Glomerular endothelial cell (primary cell): ENCODE measurements around the gene YY1AP1. TPM values are rescaled to one million over a fixed set of nuclear protein-coding genes. Genes with fewer than 3 reads are reported as not detected.
"Not testable (repeated sequence)": the region's sequence is repeated elsewhere in the genome, so short reads cannot be mapped to it uniquely, and the experiment has no call there.

Experiments
- DNase-seq: peaks from one replicate; pipeline ENCODE4 v3.0.0-alpha.2; 2011; ENCODE audit warnings: low read depth, low spot score; ENCODE audit errors: extremely low read depth
- total RNA-seq: library from RNA; depleted of rRNA; stranded (reverse); fragments of >200 nt; gene quantifications from 2 replicates; pipeline ENCODE4 v1.2.3, GENCODE V29; 2015

Gene YY1AP1, protein sequence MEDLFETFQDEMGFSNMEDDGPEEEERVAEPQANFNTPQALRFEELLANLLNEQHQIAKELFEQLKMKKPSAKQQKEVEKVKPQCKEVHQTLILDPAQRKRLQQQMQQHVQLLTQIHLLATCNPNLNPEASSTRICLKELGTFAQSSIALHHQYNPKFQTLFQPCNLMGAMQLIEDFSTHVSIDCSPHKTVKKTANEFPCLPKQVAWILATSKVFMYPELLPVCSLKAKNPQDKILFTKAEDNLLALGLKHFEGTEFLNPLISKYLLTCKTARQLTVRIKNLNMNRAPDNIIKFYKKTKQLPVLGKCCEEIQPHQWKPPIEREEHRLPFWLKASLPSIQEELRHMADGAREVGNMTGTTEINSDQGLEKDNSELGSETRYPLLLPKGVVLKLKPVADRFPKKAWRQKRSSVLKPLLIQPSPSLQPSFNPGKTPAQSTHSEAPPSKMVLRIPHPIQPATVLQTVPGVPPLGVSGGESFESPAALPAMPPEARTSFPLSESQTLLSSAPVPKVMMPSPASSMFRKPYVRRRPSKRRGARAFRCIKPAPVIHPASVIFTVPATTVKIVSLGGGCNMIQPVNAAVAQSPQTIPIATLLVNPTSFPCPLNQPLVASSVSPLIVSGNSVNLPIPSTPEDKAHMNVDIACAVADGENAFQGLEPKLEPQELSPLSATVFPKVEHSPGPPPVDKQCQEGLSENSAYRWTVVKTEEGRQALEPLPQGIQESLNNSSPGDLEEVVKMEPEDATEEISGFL
- 19.8 and 42.1 TPM in 2 replicates for total RNA-seq

DNA sequence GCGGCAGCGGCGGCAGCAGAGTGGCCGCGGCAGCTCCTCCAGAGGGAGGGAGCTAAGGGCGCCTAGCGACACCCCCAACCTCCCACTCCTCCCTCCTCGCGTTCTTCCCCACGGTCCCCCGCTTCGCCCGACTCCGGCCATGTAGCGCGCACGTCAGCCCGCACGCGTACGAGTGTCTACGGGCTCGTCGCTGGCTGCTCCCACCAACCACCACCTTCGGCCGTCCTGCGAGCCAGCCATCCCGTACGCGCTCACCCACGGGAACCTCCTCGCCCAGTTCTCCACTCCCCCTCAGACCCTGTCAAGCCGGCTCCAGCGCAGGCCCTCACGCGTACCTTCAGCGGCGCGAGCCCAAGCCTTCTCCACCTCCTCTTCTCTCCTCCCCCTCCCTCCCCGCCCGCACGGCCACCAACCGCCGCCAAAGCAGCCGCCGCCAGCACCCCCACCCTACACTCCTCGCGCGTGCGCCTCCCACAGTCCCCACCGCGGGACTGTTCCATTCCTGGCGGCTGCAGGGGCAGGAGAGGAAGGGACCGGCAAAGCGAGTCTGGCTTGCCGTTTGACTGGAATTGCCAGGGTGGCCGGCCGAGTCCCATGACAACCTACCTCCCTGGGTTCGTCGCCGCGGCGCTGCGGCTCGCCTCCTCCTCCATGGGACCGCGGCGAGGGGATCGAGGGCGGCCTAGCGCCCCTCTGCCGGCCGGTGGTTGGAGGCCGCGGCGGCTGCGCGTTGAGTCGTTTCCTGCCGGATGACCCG lies at the start of gene YY1AP1:
Gene YY1AP1 (minus strand): TSS at position 451 of the 757 bp plus-strand sequence. CDS start 8,338 bp downstream, outside the sequence.
- peak; percentile 29 for DNase-seq

DNA sequence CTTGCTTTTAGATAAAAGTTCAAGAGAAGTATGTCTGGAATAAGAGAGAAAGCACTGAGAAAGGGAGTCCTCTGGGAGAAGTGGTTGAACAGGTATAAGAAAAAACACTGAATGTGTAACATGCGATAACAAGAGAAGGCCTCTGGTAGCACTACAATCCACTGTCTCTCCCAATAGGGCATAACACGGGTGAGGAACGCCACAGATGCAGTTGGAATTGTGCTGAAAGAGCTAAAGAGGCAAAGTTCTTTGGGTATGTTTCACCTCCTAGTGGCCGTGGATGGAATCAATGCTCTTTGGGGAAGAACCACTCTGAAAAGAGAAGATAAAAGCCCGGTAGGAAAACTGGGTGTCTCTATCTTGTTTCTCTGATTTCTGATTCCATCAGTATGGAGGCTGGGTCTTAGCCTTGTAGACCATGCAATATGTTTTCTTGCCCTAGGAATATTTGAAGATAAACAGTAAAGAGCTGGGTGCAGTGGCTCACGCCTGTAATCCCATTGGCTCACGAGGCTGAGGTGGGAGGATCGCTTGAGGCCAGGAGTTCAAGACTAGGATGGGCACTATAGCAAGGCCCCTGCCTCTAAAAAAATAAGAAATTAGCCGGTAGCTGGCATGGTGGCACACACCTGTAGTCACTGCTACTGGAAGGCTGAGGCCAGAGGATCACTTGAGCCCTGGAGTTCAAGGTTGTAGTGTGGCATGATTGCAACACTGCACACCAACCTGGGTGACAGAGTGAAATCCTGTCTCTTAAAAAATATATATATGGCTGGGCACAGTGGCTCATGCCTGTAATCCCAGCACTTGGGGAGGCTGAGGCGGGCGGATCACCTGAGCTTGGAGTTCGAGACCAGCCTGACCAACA lies 40.7 kb upstream of the YY1AP1 start:
- DNase-seq, result peak; percentile 33

DNA sequence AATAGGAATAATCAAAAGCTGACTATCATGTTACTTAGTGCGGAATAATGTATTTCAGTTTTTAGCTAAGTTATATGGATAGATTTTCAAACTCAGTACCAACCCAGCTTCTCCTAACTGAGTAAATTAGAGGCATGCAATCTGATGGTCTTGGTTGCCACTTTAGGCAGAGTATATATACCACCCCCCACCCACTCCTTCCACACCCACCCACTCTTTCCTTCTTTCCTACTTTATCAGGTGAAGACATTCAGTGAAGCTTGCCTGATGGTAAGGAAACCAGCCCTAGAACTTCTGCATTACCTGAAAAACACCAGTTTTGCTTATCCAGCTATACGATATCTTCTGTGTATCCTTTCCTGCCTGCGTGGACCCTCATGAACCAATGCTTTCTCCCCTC lies 36.6 kb upstream of the YY1AP1 start:
- DNase-seq, result no peak

DNA sequence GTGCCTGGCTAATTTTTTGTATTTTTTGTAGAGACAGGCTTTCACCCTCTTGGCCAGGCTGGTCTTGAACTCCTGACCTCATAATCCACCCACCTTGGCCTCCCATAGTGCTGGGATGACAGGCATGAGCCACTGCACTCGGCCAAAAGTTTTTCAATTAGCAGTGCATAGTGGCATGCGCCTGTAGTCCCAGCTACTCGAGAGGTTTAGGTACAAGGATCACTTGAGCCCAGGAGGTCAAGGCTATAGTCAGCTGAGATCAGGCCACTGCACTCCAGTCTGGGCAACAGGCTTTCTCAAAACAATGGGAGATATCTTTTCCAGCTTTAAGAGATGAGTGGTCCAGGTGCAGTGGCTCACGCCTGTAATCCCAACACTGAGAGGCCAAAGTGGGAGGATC lies 31.1 kb upstream of the YY1AP1 start:
- no peak for DNase-seq

DNA sequence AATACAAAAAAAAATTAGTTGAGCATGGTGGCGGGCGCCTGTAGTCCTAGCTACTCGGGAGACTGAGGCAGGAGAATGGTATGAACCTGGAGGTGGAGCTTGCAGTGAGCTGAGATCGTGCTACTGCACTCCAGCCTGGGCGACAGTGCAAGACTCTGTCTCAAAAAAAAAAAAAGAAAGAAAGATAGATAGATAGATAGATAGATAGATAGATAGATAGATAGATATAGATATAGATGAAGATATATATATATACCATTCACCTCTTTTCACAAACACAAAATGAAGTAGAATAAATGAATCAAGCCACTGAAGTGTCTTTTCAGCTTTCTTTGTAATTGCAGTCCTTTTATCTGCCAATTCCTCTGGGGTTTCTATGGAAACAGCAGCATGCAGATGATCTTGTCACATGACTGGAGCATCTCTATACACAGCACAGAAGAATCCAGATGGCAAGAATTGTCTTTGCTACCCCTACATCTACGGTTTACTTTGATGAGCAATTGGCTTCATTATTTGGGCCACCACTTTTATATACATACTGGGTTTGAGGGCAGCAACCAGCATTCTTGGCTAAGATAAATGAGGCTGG lies 30.0 kb upstream of the YY1AP1 start:
- not testable (repeated sequence) for DNase-seq

DNA sequence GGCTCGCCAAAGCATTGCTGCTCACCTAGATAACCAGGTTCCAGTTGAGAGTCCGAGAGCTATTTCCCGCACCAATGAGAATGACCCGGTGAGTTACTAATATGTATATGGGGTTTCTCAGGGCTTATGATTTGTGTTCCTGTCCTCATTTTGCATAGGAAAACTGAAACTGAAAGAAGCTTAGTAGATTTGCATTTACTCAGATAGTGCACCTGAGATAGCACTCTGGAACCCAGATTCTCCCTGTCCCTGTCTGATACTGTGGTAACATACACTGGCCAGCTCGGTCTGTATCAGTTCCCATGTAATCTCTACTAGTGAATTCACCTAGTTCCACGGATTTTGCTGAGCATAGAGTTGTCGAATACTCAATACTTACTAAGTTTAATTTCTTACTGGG lies 28.5 kb upstream of the YY1AP1 start:
- DNase-seq, result no peak

DNA sequence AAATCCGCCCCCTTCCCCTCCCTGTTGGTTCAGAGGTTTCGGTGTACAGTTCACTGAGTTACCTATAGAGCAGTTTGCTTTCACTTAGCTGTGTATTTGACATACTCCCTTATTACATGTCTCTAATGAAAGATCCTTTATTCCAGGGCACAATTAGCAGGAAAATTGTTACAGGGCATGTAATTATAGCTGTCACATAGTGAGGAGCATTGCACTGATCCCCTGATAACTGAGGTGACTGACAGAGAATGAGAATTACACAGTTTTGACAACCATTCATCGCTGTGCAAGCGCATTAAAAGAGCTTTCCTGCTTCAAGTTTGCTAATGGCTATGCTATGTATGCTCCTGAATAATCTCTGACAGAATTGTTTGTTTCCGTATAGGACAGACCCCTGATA lies 27.2 kb upstream of the YY1AP1 start:
- DNase-seq, result no peak

DNA sequence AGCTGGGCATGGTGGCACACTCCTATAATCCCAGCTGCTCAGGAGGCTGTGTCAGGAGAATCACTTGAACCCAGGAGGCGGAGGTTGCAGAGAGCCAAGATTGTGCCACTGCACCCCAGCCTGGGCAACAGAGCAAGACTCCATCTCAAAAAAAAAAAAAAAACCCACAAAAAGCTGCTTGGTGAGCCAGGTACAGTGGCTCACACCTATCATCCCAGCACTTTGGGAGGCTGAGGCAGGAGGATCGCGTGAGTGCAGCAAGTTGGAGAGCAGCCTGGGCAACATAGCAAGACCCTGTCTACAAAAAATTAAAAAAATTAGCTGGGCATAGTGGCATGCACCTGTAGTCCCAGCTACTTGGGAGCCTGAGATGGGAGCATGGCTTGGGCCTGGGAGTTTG lies 26.5 kb upstream of the YY1AP1 start:
- DNase-seq, result not testable (repeated sequence)

DNA sequence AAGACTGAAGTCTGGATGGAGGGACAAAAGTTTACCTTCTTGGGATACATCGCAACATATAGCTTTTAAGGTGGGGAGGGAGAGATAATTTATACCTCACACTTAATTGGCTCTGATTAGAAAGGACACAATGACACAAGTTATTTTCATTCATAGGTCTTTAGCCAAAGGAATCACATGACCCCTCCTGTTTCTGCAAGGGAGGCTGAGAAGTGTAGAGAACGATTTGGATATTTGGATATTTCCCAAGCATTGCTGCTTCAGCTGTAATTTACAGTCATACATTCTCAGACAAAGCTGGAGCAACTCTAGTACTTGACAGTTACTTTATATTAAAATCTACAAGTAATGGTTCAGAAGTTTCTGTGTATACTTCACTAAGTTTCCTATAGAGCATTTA lies 24.5 kb upstream of the YY1AP1 start:
- DNase-seq, result no peak

DNA sequence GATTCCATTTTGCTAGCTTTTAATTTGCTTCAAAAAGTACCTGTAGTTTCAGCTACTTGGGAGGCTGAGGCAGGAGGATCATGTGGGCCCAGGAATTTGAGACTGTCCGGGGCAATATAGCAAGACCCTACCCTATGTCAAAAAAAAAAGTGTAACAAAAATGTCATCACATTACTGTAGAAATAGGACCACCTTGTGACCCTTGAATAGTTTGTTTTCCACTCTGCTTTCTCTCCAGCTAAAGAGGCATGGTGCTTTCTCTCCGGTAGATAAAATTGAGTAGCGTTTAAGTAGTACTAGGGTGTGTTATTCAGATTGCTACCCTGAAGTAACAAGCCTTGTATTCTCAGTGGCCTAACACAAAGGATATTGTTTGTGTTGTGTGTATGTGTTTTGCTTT lies 24.1 kb upstream of the YY1AP1 start:
- DNase-seq, result not testable (repeated sequence)

DNA sequence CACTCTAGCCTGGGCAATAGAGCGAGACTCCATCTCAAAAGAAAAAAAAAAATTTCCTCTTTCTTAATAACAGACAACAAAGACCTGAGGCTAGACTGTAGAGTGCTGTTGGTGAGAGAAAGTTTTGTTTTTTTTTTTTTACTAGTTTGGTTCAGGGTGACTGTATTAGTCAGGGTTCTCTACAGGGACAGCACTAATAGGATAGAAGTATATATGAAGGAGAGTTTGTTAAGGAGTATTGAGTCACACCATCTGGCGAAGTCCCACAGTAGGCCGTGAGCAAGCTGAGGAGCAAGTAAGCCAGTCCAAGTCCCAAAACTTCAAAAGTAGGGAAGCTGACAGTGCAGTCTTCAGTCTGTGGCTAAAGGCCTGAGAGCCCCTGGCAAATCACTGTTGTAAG lies 22.9 kb upstream of the YY1AP1 start:
- DNase-seq, result not testable (repeated sequence)

DNA sequence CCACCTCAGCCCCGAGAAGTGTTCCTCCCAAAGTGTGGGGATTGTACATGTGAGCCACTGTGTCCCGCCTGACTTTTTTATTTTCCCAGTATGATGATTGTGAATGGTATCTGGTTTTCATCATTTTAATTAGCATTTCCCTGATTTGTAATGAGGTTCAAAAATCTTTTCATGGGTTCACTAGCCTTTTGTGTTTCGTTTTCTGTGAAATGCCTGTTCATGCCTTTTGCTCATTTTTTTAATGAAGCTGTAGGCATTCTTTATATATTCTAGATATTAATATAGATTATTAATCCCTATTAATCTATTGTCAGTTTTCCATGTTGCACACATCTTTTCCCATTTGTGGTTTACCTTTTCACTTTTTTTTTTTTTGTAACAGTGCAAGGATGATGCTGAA lies 20.8 kb upstream of the YY1AP1 start:
- no peak for DNase-seq

DNA sequence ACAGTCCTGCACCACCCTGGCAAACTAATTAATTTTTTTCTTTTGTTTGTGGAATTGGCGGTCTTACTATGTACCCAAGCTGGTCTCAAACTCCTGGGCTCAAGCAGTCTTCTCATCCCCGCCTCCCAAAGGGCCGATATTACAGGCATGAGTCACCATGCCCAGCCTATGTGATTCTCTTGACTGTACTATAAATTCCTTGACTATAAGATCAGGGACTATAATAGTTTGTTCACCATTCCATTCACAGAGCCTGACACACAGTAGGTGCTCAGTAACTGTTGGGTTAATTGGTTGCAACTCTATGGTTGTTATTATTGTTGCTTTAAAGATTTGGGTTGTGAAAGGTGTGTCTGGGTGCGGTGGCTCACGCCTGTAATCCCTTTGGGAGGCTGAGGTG lies 17.6 kb upstream of the YY1AP1 start:
- no peak for DNase-seq

DNA sequence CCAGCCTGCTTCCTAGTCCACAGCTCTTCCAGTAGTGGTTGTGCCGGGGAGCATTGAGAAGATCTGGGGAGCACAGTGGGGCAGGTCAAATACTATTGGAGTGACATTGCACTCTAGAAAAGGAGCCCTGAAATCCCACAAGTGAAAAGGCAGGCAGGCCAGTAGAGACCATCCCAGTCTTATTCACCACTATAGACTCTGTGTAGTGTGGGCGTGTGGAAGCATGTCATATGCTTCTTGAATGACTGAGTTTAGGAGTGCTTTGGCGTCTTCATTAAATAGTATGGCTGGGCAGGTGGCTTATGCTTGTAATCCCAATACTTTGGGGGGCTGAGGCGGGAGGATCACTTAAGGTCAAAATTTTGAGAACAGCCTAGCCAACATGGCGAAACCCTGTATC lies 15.8 kb upstream of the YY1AP1 start:
- not testable (repeated sequence) for DNase-seq

DNA sequence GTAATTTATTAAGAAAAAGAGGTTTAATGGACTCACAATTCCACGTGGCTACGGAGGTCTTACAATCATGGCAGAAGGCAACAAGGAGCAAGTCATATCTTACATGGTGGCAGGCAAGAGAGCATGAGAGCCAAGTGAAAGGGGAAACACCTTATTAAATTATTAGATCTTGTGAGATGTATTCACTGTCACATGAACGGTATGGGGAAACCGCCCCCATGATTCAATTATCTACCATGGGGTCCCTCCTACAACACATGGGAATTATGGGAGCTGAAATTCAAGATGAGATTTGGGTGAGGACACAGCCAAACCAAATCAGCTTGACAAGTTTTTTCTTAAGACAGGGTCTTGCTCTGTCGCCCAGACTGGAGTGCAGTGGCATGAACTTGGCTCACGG lies 14.6 kb upstream of the YY1AP1 start:
- DNase-seq, result no peak

DNA sequence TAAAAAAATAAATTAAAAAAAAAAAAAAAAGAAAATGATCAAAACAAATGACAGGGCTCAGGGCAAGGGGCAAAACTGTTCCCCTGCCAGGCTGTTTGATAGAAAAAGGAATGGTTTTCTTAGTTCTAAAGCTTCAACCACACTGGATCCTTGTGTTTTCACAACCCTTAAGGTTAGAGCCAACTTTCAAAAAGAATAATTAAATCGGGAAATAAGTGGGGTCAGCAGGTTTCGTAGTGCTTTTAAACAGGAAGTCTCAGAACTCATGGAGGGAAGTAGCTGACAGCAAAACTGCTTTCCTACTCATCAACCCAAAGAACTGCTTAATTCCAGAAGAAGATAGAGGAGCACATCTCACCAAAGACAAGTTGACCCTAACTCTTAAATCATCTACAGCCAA lies 13.1 kb upstream of the YY1AP1 start:
- not testable (repeated sequence) for DNase-seq

DNA sequence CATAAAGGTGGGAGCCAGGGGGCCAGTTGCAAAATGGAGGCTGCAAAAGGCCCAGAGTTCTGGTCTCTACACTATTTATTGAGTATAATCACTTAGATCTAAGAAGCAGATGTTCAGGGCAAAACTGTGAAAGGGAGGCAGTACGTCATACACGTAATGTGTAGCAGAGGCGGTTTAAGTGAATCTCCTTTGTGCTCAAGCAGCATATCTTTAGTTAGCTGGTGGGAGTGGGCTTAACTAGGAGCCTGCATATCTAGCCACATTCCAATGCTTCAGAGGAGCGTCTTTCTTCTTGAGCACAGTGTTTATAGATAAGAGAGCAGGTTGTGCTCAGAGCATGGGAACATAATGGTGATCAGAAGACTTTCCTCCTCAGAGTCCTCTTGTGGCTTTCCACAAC lies 10.5 kb upstream of the YY1AP1 start:
- not testable (repeated sequence) for DNase-seq

DNA sequence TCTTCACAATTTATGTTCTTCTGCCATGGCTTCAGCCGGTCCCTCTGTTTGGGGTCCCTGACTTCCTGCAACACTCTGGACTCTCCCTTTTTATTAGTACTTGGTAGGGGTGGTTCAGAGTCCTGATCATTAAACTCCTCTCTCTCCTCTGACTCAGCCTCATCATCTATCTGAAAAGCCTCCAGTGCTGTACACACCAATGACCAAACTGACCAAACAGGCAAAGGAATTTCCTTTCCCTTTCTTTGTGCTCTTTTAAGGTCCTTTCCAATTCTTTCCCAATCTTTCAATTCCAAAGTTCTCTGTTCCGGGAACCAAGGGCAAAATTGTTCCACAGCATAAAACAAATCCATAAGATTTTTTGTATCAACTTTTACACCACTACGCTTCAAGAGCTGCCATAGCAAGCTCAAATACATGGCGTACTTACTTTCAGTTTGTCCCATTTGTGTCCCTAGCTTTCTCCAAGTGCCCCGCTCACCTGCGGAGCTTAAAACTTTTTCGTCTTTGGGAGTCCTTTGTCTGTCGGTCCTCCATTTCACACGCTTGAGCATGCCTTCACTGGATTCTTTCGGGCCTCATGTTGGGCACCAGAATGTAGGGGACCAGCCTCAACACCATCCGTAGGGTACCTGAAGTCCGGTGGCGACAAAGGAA lies 9.9 kb upstream of the YY1AP1 start:
- DNase-seq, result no peak

DNA sequence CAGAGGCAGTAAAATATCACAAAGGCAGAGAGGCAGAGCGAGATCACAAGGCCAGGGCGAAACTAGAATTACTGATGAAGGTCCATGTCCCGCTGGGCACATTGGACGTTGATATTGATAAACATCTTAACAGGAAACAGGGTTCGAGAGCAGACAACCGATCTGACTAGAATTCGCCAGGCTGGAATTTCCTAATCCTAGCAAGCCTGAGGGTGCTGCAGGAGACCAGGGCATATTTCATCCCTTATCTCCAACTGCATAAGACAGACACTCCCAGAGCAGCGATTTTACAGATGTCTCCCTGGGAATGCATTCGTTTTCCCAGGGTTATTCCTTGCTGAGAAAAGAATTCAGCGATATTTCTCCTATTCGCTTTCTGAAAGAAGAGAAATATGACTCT lies 9.0 kb upstream of the YY1AP1 start:
- DNase-seq, result not testable (repeated sequence)
